Activated B cell treated with CpG ODN at 0.5 μM for 24 hours (primary cell): ENCODE measurements around the gene RRAD. TPM values are rescaled to one million over a fixed set of nuclear protein-coding genes. Genes with fewer than 3 reads are reported as not detected.

Source experiments
- ATAC-seq: fragments of 200-7000 bp; cut with Tn5 transposase; one replicate; pipeline ENCODE4 v1.10.0; 2021; ENCODE audit warnings: low read depth, mild to moderate bottlenecking, moderate library complexity
- CTCF ChIA-PET: fragments of 350-600 bp; sonication (Branson Sonifier 250); formaldehyde crosslinking; loops from one replicate; lab custom pipeline; 2021; ENCODE audit warnings: antibody characterized with exemption; lab: Charles Lee
- POLR2A ChIA-PET: fragments of 350-600 bp; sonication (Branson Sonifier 250); formaldehyde crosslinking; loops from one replicate; lab custom pipeline; 2021; ENCODE audit warnings: antibody characterized with exemption; lab: Charles Lee
- DNase-seq: peaks from one replicate; pipeline ENCODE4 v3.0.0; 2022
- H3K27ac Mint-ChIP-seq: one replicate; pipeline ENCODE4 v1.8.0; 2020; ENCODE audit warnings: mixed read lengths
- H3K27me3 Mint-ChIP-seq: one replicate; pipeline ENCODE4 v1.8.0; 2021; ENCODE audit warnings: mixed read lengths
- H3K36me3 Mint-ChIP-seq: one replicate; pipeline ENCODE4 v1.8.0; 2021; ENCODE audit warnings: low read depth, mixed read lengths
- H3K4me1 Mint-ChIP-seq: one replicate; pipeline ENCODE4 v1.8.0; 2021; ENCODE audit warnings: mixed read lengths
- H3K4me3 Mint-ChIP-seq: one replicate; pipeline ENCODE4 v1.8.0; 2020; ENCODE audit warnings: mild to moderate bottlenecking, mixed read lengths
- H3K9me3 Mint-ChIP-seq: one replicate; pipeline ENCODE4 v1.8.0; 2020; ENCODE audit warnings: mixed read lengths
- intact Hi-C: fragments of 100-400 bp; cut with micrococcal nuclease; formaldehyde crosslinking; loops from one replicate; pipeline ENCODE4 v1.15.1; 2024
- total RNA-seq: library from RNA; stranded (reverse); gene quantifications from 2 replicates; pipeline ENCODE4 v1.2.3, GENCODE V29; 2022
- TF ChIP-seq, protein P1 (sequence below): fragments of 200-600 bp; IDR thresholded peaks from one replicate; pipeline ENCODE4 v1.8.0; 2022; ENCODE audit warnings: antibody characterized with exemption, mild to moderate bottlenecking

Gene RRAD
- total RNA-seq, 1 donor from 2014 or later = not detected

DNA sequence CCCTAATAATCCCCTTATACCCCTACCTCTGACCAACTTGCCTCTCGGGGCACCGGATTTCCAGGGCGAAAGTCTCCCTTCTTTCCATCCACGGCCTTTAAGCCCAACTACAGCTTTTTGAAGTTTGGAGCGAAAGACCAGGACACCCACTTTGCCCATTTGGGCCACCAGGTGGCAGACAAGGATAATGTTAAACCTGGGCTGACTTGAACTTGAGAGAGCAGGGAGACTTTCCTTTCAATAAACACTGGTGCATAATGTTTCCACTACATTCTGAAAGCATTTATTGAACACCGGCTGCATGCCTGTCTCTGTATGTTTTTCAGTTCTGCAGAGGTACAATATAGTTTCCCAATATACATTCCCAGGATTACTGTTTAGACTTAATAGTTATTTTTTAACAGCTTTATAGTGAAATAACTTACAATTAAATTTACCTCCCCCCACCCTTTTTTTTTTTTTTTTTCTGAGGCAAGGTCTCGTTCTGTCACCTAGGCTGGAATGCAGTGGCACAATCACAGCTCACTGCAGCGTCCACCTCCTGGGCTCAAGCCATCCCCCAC lies 28.8 kb upstream of the RRAD start:
- no peak overlapping the region for H3K4me3 Mint-ChIP-seq

DNA sequence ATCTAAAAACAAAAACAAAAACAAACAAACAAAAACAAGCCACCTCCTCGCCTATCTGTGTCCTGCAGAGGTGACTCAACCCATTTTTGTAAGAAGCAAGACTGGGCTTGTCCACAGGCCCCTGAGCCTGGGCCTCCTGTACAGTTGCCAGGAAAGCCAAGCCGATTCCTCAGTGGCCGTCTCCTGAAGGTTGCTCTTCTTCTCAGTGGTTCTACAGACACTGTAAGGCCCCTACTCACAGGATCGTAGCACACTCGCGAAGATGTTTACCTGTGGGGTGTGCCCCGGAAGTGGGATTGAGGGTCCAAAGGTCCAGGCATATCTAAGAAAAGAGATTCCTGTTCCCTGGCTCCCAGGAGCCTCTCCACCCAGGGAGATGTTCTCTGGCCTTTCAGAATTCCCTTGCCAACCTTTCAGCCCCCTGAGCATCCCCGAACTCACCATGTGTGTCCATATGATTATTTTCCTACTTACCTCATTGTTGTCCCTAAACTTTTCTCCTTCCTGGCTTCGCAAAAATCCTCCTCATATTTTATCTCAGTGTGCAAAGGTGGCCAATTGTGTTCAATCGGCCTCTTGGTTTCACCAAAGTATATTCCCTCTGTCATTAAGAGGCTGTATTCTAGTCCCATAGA lies 28.2 kb upstream of the RRAD start:
- H3K4me3 Mint-ChIP-seq = no peak overlapping the region
- CTCF ChIA-PET = interaction anchor here (1.0 to 1.3 kb wide), 5 partner anchors 22 to 561 kb away, joined by 3 to 5 read pairs (median 3); no protein-coding TSS in a partner anchor
- ATAC-seq (no peak), DNase-seq (no peak)
- POLR2A ChIA-PET = interaction anchor here (0.6 to 0.9 kb wide), 2 partner anchors 273 to 659 kb away, joined by 3 read pairs; partner anchors contain the start of gene TMEM208
- peaks cover 3% of the 10 kb centered on the region for H3K4me1 Mint-ChIP-seq
- intact Hi-C loops = loop anchor here (1.0 to 2.0 kb wide), 5 partner anchors 23 to 511 kb away; no protein-coding TSS in a partner anchor
- peaks cover 23% of the 10 kb centered on the region for H3K27me3 Mint-ChIP-seq
- no peak overlapping the region for H3K27ac Mint-ChIP-seq
- TF ChIP-seq, protein P1, sequence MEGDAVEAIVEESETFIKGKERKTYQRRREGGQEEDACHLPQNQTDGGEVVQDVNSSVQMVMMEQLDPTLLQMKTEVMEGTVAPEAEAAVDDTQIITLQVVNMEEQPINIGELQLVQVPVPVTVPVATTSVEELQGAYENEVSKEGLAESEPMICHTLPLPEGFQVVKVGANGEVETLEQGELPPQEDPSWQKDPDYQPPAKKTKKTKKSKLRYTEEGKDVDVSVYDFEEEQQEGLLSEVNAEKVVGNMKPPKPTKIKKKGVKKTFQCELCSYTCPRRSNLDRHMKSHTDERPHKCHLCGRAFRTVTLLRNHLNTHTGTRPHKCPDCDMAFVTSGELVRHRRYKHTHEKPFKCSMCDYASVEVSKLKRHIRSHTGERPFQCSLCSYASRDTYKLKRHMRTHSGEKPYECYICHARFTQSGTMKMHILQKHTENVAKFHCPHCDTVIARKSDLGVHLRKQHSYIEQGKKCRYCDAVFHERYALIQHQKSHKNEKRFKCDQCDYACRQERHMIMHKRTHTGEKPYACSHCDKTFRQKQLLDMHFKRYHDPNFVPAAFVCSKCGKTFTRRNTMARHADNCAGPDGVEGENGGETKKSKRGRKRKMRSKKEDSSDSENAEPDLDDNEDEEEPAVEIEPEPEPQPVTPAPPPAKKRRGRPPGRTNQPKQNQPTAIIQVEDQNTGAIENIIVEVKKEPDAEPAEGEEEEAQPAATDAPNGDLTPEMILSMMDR = no peak
- H3K36me3 Mint-ChIP-seq = no peaks in the 10 kb centered on the region
- no peaks in the 10 kb centered on the region for H3K9me3 Mint-ChIP-seq

More for the DNA sequence above, 28.8 kb upstream of the RRAD start:
- Mint-ChIP-seq H3K36me3 (no peaks in the 10 kb centered on the region), H3K27me3 (peaks cover 23% of the 10 kb centered on the region), H3K27ac (no peak overlapping the region), H3K4me1 (no peaks in the 10 kb centered on the region), H3K9me3 (no peaks in the 10 kb centered on the region)
- intact Hi-C loops = loop anchor here (1.0 to 2.0 kb wide), 5 partner anchors 23 to 511 kb away; no protein-coding TSS in a partner anchor
- DNase-seq (peak; percentile 51), ATAC-seq (peak; percentile 78)
- CTCF ChIA-PET = interaction anchor here (0.6 to 1.3 kb wide), 7 partner anchors 21 to 560 kb away, joined by 3 to 5 read pairs (median 3); no protein-coding TSS in a partner anchor
- POLR2A ChIA-PET = interaction anchor here (0.6 to 0.9 kb wide), 2 partner anchors 273 to 658 kb away, joined by 3 read pairs; partner anchors contain the start of gene TMEM208
- TF ChIP-seq, protein P1 = no peak

DNA sequence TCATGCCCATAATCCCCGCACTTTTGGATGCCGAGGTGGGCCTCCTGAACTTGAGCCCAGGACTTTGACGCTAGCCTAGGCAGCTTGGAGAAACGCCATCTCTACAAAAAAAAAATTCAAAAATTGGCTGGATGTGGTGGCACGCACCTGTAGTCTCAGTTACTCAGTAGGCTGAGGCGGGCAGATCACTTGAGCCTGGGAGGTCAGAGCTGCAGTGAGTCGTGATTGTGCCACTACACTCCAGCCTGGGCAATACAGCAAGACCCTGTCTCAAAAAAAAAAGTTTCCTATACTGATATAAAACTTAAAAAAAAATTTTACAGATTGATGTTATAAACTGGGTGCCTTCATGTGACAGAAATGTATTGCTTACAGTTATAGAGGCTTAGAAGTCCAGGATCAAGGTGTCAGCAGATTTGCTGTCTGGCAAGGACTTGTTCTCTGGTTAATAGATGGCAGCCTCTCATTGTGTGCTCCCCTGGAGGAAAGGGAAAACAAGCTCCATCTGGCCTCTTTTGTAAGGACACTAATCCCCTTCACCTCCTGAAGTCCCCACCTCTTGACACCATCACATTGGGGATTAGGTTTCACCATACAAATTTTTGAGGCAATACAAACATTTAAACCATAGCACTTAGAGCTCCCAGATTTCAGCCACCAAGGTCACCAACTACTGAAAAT lies 27.2 kb upstream of the RRAD start:
- Mint-ChIP-seq H3K36me3 (no peaks in the 10 kb centered on the region), H3K27me3 (peaks cover 23% of the 10 kb centered on the region), H3K4me3 (no peak overlapping the region), H3K9me3 (no peaks in the 10 kb centered on the region), H3K4me1 (peaks cover 12% of the 10 kb centered on the region), H3K27ac (no peak overlapping the region)
- TF ChIP-seq, protein P1 = no peak
- intact Hi-C loops = no loop called here
- ATAC-seq = no peak
- POLR2A ChIA-PET = no interaction called here
- CTCF ChIA-PET = interaction anchor here (0.9 to 1.7 kb wide), 4 partner anchors 9 to 205 kb away, joined by 3 to 5 read pairs (median 4); partner anchors contain the start of gene CES3
- DNase-seq = no peak

DNA sequence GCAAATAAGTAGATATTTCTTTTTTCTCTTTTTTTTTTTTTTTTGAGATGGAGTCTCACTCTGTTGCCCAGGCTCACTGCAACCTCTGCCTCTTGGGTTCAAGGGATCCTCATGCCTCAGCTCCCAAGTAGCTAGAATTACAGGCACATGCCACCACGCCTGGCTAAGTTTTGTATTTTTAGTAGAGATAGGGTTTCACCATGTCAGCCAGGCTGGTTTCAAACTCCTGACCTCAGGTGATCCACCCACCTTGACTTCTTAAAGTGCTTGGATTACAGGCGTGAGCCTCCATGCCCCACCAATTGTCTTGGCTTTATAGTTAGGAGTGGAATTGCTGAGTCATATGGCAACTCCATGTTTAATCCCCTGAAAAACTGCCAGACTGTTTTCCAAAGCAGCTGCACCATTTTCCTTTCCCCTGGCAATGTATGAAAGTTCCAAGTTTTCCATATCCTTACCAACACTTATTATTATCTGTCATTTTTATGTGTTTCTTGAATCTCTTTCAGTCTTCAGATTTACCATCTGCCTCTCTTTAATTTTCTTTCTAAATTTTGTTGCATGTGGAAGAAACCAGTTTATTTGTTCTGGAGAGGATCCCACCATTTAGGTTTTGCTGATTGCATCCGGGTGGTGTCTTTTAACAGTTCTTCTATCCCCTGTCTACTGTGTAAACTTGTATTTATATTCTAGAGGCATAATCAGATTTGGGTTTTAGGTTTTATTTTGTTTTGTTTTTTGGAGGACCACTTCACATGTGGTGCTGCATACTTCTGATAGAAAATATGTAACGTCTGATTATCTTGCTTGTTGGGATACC lies 25.8 kb upstream of the RRAD start:
- Mint-ChIP-seq H3K27ac (no peak overlapping the region), H3K9me3 (no peaks in the 10 kb centered on the region), H3K27me3 (peaks cover 24% of the 10 kb centered on the region), H3K4me3 (no peak overlapping the region), H3K4me1 (peaks cover 17% of the 10 kb centered on the region), H3K36me3 (no peaks in the 10 kb centered on the region)
- no peak for DNase-seq
- ATAC-seq = no peak
- intact Hi-C loops = no loop called here
- POLR2A ChIA-PET = no interaction called here
- CTCF ChIA-PET = interaction anchor here (1.3 to 1.7 kb wide), 2 partner anchors 10 to 206 kb away, joined by 3 to 4 read pairs; partner anchors contain the start of gene CES3
- TF ChIP-seq, protein P1 = no peak
